PC-3 (cell line): ENCODE data around the gene OPHN1. TPM values are rescaled to one million over a fixed set of nuclear protein-coding genes. Genes with fewer than 3 reads are reported as not detected.

ENCODE experiments used
- ATAC-seq: fragments of 200-7000 bp; cut with Tn5 transposase; 2 replicates; pipeline ENCODE4 v1.9.1; 2020; ENCODE audit warnings: mild to moderate bottlenecking, moderate library complexity
- BruUV-seq: library from RNA; stranded (reverse); fragments of 400-500 nt; replicated peaks from 2 replicates; lab custom pipeline; 2021; lab: Mats Ljungman, UMichigan
- CTCF ChIA-PET: fragments of 300-600 bp; sonication (Branson Sonifier 250); formaldehyde crosslinking; loops from one replicate; lab custom pipeline; 2022; ENCODE audit warnings: antibody characterized with exemption; lab: Charles Lee
- POLR2A ChIA-PET: fragments of 300-600 bp; sonication (Branson Sonifier 250); formaldehyde crosslinking; loops from one replicate; lab custom pipeline; 2022; ENCODE audit warnings: antibody characterized with exemption; ENCODE audit not compliant: unreplicated experiment; lab: Charles Lee
- DNase-seq: peaks from one replicate; pipeline ENCODE4 v3.0.0-alpha.2; 2015
- H2AFZ ChIP-seq: fragments of 300-600 bp; sonication (generic); 2 replicates; pipeline ENCODE4 v1.6.0; 2016; ENCODE audit warnings: antibody characterized with exemption, low read length
- H3F3A ChIP-seq: fragments of 300-600 bp; sonication (generic); one replicate; pipeline ENCODE4 v1.6.0; 2017; ENCODE audit warnings: antibody characterized with exemption, low read length, control low read depth, mild to moderate bottlenecking; ENCODE audit not compliant: unreplicated experiment
- H3K27ac ChIP-seq: fragments of 300-600 bp; sonication (generic); 2 replicates; pipeline ENCODE4 v1.5.1; 2016; ENCODE audit warnings: mild to moderate bottlenecking, low read length
- H3K27me3 ChIP-seq: fragments of 300-600 bp; sonication (generic); 2 replicates; pipeline ENCODE4 v1.6.1; 2016; ENCODE audit warnings: low read length, mixed read lengths
- H3K36me3 ChIP-seq: fragments of 300-600 bp; sonication (generic); 2 replicates; pipeline ENCODE4 v1.6.1; 2016; ENCODE audit warnings: low read depth, mixed run types, low read length, mixed read lengths
- H3K4me1 ChIP-seq: fragments of 300-600 bp; sonication (generic); 2 replicates; pipeline ENCODE4 v1.5.1; 2016; ENCODE audit warnings: low read length; ENCODE audit not compliant: insufficient read depth
- H3K4me2 ChIP-seq: fragments of 300-600 bp; sonication (generic); 2 replicates; pipeline ENCODE4 v1.6.0; 2016; ENCODE audit warnings: low read length
- H3K4me3 ChIP-seq: fragments of 300-600 bp; sonication (generic); 2 replicates; pipeline ENCODE4 v1.5.1; 2016; ENCODE audit warnings: mild to moderate bottlenecking, low read length, mixed read lengths
- H3K79me2 ChIP-seq: fragments of 300-600 bp; sonication (generic); 2 replicates; pipeline ENCODE4 v1.6.1; 2017; ENCODE audit warnings: low read length, mixed read lengths
- H3K9ac ChIP-seq: fragments of 300-600 bp; sonication (generic); 2 replicates; pipeline ENCODE4 v1.6.0; 2016; ENCODE audit warnings: mild to moderate bottlenecking, low read length
- H3K9me2 ChIP-seq: fragments of 300-600 bp; sonication (generic); replicated peaks from 2 replicates; pipeline ENCODE4 v1.6.1; 2016; ENCODE audit warnings: mixed run types, low read length, mixed read lengths
- H3K9me3 ChIP-seq: fragments of 300-600 bp; sonication (generic); 2 replicates; pipeline ENCODE4 v1.6.1; 2016; ENCODE audit warnings: low read length, mixed read lengths
- H4K20me1 ChIP-seq: fragments of 300-600 bp; sonication (generic); 2 replicates; pipeline ENCODE4 v1.6.1; 2016; ENCODE audit warnings: low read length, mixed read lengths
- EZH2 ChIP-seq: fragments of 300-600 bp; sonication (generic); IDR thresholded peaks from one replicate; pipeline ENCODE4 v1.6.1; 2017; ENCODE audit warnings: antibody characterized with exemption, mild to moderate bottlenecking, low read length; ENCODE audit not compliant: unreplicated experiment
- EZH2phosphoT487 ChIP-seq: fragments of 300-600 bp; sonication (generic); IDR thresholded peaks from 2 replicates; pipeline ENCODE4 v1.6.1; 2018; ENCODE audit warnings: mild to moderate bottlenecking, antibody characterized with exemption, low read length, borderline replicate concordance
- intact Hi-C: fragments of 100-400 bp; cut with micrococcal nuclease; formaldehyde crosslinking; loops from 2 replicates; pipeline ENCODE4 v1.9.0; 2023
- total RNA-seq: library from RNA; depleted of rRNA; stranded (reverse); fragments of >200 nt; gene quantifications from 2 replicates; pipeline ENCODE4 v1.2.3, GENCODE V29; 2014
- TF ChIP-seq, protein P1 (sequence below): fragments of 300-600 bp; sonication (generic); conservative IDR thresholded peaks from 2 replicates; pipeline ENCODE4 v1.5.1; 2017; ENCODE audit warnings: antibody characterized with exemption, low read depth, mild to moderate bottlenecking, low read length

The OPHN1 gene
- total RNA-seq, 1 experiment from 2014 or later, result 6.0 TPM

- Histone ChIP-seq H3K9me2 (no peaks in the 10 kb centered on the region), H3F3A (no peaks in the 10 kb centered on the region), H2AFZ (no peak overlapping the region), H3K27ac (no peak overlapping the region), H3K4me3 (no peak overlapping the region), H3K79me2 (no peaks in the 10 kb centered on the region), H3K9me3 (no peaks in the 10 kb centered on the region), H3K36me3 (no peaks in the 10 kb centered on the region), H3K4me1 (peaks cover 16% of the 10 kb centered on the region), H4K20me1 (no peaks in the 10 kb centered on the region), H3K9ac (no peak overlapping the region), H3K27me3 (no peaks in the 10 kb centered on the region), H3K4me2 (no peak overlapping the region)
- ATAC-seq, result peak; percentile 69
- intact Hi-C loops, result loop anchor here (1.0 to 10.0 kb wide), 8 partner anchors 58 to 514 kb away; partner anchors contain the start of genes OPHN1 and YIPF6
- POLR2A ChIA-PET, result interaction anchor here (1.2 kb wide), 1 partner anchor 237 kb away, joined by 10 read pairs; the partner anchor contains the start of gene OPHN1
- TF ChIP-seq, protein P1, sequence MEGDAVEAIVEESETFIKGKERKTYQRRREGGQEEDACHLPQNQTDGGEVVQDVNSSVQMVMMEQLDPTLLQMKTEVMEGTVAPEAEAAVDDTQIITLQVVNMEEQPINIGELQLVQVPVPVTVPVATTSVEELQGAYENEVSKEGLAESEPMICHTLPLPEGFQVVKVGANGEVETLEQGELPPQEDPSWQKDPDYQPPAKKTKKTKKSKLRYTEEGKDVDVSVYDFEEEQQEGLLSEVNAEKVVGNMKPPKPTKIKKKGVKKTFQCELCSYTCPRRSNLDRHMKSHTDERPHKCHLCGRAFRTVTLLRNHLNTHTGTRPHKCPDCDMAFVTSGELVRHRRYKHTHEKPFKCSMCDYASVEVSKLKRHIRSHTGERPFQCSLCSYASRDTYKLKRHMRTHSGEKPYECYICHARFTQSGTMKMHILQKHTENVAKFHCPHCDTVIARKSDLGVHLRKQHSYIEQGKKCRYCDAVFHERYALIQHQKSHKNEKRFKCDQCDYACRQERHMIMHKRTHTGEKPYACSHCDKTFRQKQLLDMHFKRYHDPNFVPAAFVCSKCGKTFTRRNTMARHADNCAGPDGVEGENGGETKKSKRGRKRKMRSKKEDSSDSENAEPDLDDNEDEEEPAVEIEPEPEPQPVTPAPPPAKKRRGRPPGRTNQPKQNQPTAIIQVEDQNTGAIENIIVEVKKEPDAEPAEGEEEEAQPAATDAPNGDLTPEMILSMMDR, result peak; percentile 83
- TF ChIP-seq EZH2 (no peak), EZH2phosphoT487 (no peak)
- CTCF ChIA-PET, result interaction anchor here (0.5 to 1.6 kb wide), 9 partner anchors 28 to 742 kb away, joined by 3 to 9 read pairs (median 3); no protein-coding TSS in a partner anchor
- BruUV-seq, result no TSS peak
- peak; percentile 83 for DNase-seq
Observed at GRCh38 chrX:68196939-68197791, 236.1 kb downstream of the OPHN1 start.

DNA sequence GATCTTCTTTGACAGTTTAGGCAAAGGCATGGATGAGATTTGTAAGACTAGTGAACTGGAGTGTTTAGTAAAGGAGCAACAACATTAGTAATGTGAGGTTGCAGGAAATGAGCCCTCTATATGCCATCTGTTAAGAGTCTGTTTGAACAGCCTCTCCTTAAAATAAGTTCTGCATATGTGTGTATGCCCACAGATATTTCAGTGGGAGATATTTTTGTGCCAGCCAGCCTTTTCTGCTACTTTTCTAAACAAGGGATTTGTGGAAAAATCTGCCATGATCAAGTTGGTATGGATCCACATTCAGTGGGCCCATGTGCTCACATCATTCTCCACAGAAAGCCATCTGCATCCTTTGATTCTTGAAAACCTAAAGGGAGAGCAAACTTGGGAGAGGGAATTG is 237.7 kb downstream of the OPHN1 start:
- DNase-seq (no peak), ATAC-seq (no peak)
- no peaks in the 10 kb centered on the region for H4K20me1 ChIP-seq
- H3K4me2 ChIP-seq, result no peak overlapping the region
- TF ChIP-seq, protein P1, result no peak
- TF ChIP-seq EZH2phosphoT487 (no peak), EZH2 (no peak)
- H3K4me3 ChIP-seq, result no peak overlapping the region
- H3K4me1 ChIP-seq, result peaks cover 16% of the 10 kb centered on the region
- H3K36me3 ChIP-seq, result no peaks in the 10 kb centered on the region
- no peaks in the 10 kb centered on the region for H3K27me3 ChIP-seq
- no TSS peak for BruUV-seq
- H2AFZ ChIP-seq, result no peak overlapping the region
- H3F3A ChIP-seq, result no peaks in the 10 kb centered on the region
- POLR2A ChIA-PET, result no interaction called here
- H3K9me2 ChIP-seq, result no peaks in the 10 kb centered on the region
- no peak overlapping the region for H3K27ac ChIP-seq
- H3K79me2 ChIP-seq, result no peaks in the 10 kb centered on the region
- CTCF ChIA-PET, result no interaction called here
- intact Hi-C loops, result loop anchor here (5.0 to 10.0 kb wide), 3 partner anchors 59 to 162 kb away; no protein-coding TSS in a partner anchor
- H3K9ac ChIP-seq, result no peak overlapping the region
- H3K9me3 ChIP-seq, result no peaks in the 10 kb centered on the region
